Left lung (tissue), 10 donors: Measurements from ENCODE around the gene TDRKH. TPM values are rescaled to one million over a fixed set of nuclear protein-coding genes. Genes with fewer than 3 reads are reported as not detected.

Experiments
- ATAC-seq: fragments of 200-7000 bp; cut with Tn5 transposase; one replicate; pipeline ENCODE4 v1.9.1; 2020; ENCODE audit warnings: moderate library complexity
- DNase-seq, 4 donors: peaks; one replicate each; pipeline ENCODE4 v3.0.0-alpha.2; 2013 to 2020
- H3K27ac ChIP-seq, 2 donors: fragments of 200-600 bp; sonication (generic) in 1 of 2; one replicate each; pipeline versions ENCODE4 v1.5.0 to v1.8.0; 2020 to 2021
- H3K27me3 ChIP-seq, 2 donors: fragments of 200-600 bp; sonication (generic) in 1 of 2; one replicate each; pipeline versions ENCODE4 v1.5.0 to v1.8.0; 2020 to 2021
- H3K36me3 ChIP-seq, 2 donors: fragments of 200-600 bp; sonication (generic) in 1 of 2; one replicate each; pipeline versions ENCODE4 v1.5.0 to v1.8.0; 2020 to 2021
- H3K4me1 ChIP-seq, 2 donors: fragments of 200-600 bp; one replicate each; pipeline ENCODE4 v1.8.0; 2021
- H3K4me3 ChIP-seq, 2 donors: fragments of 200-600 bp; sonication (generic) in 1 of 2; one replicate each; pipeline versions ENCODE4 v1.5.0 to v1.8.0; 2020 to 2021; ENCODE audit warnings: mild to moderate bottlenecking in 1 of 2
- H3K9me3 ChIP-seq, 2 donors: fragments of 200-600 bp; sonication (generic) in 1 of 2; one replicate each; pipeline versions ENCODE4 v1.5.0 to v1.8.0; 2020 to 2021
- intact Hi-C, 2 donors: fragments of 100-400 bp; cut with DNase I; formaldehyde crosslinking; loops; one replicate each; pipeline versions ENCODE4 v1.11.2 to v1.14.2; 2022
- polyA plus RNA-seq, 6 donors: library from polyadenylated mRNA; unstranded; fragments of 120-200 nt; gene quantifications; one replicate each; pipeline ENCODE4 v1.2.1, GENCODE V29; 2013; ENCODE audit not compliant: insufficient read length in 6 of 6
- total RNA-seq, 2 donors: library from RNA; stranded (reverse); fragmentation: NEBNext Ultra II Directional; extraction: Animal tissue kit (Norgen Biotek cat#: 25700); gene quantifications; one replicate each; pipeline ENCODE4 v1.2.1, GENCODE V29; 2021
- TF ChIP-seq, protein P1 (sequence below), 2 donors: fragments of 200-600 bp; sonication (generic) in 1 of 2; IDR thresholded peaks; one replicate each; pipeline versions ENCODE4 v1.5.0 to v1.8.0; 2021; ENCODE audit warnings: antibody characterized with exemption in 2 of 2
- donor health status: DM: no; HTN: yes; CAD: no.
- donor health status: DM: no; HTN: no; CAD: no.

TDRKH gene
- total and polyA plus RNA-seq, 8 donors, result 10.5 to 13.3 (median 11.7) TPM

DNA sequence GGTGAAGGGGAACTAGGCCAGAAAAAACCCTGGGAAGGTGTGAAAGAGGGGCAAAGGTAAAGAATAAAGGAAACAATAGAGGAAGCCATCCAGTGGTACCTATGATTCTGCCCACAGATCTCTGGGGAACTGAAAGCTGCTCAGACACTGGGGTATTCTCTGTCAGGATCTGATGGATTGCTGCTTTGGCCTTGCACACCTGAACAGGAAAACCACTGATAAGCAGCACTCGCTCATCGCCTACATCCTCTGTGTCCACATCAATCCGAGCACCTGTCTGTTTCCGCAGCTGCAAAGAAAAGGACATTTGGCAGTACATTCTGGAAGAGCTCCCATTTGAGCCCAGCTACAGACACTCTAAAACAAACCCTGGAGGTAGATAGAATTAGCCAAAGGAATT, 10.4 kb downstream of the TDRKH start:
- ATAC-seq (no peak), DNase-seq (no peak)
- intact Hi-C loops, result no loop called here
- H3K4me3 ChIP-seq, result no peak overlapping the region
- H3K27ac ChIP-seq, result no peak overlapping the region
- no peaks in the 10 kb centered on the region for H3K9me3 ChIP-seq
- TF ChIP-seq, protein P1, sequence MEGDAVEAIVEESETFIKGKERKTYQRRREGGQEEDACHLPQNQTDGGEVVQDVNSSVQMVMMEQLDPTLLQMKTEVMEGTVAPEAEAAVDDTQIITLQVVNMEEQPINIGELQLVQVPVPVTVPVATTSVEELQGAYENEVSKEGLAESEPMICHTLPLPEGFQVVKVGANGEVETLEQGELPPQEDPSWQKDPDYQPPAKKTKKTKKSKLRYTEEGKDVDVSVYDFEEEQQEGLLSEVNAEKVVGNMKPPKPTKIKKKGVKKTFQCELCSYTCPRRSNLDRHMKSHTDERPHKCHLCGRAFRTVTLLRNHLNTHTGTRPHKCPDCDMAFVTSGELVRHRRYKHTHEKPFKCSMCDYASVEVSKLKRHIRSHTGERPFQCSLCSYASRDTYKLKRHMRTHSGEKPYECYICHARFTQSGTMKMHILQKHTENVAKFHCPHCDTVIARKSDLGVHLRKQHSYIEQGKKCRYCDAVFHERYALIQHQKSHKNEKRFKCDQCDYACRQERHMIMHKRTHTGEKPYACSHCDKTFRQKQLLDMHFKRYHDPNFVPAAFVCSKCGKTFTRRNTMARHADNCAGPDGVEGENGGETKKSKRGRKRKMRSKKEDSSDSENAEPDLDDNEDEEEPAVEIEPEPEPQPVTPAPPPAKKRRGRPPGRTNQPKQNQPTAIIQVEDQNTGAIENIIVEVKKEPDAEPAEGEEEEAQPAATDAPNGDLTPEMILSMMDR (IDR thresholded peaks at IDR 0.05), result no peak
- H3K27me3 ChIP-seq, result no peaks in the 10 kb centered on the region
- no peaks in the 10 kb centered on the region for H3K4me1 ChIP-seq
- H3K36me3 ChIP-seq, result peaks cover 0 to 35% of the 10 kb centered on the region in 2 donors

DNA sequence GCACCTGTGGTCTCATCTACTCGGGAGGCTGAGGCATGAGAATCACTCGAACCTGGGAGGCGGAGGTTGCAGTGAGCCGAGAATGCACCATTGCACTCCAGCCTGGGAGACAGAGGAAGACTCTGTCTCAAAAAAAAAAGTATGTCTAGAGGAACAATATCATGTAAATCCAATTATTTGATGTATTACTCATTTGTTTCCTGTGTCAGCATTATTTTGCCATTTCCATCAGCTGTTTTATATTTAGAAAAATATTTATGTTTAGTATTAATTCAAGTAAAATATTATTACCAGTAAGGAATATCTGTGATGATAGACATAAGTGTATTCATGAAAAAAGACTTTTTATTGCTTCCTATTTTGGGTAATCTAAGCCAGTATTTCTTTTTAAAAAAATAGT, 13.0 kb downstream of the TDRKH start:
- no peak overlapping the region for H3K4me3 ChIP-seq
- no peaks in the 10 kb centered on the region for H3K4me1 ChIP-seq
- H3K27ac ChIP-seq, result no peak overlapping the region
- TF ChIP-seq, protein P1 (IDR thresholded peaks at IDR 0.05), result no peak
- H3K9me3 ChIP-seq, result no peaks in the 10 kb centered on the region
- H3K36me3 ChIP-seq, result peaks cover 0 to 45% of the 10 kb centered on the region in 2 donors
- ATAC-seq (no peak), DNase-seq (no peak)
- no peaks in the 10 kb centered on the region for H3K27me3 ChIP-seq
- intact Hi-C loops, result no loop called here

DNA sequence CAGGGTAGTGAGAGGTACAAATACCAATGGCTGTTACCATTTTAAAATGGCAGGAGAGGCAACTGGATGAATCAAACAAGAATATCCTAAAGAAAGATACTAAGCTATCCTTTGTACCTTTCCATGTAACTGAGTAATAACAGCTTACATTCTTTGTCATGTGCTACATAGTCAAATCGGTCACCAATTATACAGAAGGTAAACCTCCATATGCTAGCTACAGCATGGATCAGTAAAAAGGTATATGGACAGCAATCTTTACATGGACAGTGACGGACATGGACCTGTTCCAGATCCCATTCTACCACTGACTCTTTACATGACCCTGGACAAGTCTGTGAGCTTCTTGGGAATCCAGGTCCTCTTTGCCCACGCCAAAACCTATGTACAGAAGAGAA, 13.6 kb downstream of the TDRKH start:
- intact Hi-C loops, result no loop called here
- no peak for DNase-seq
- Histone ChIP-seq H3K27ac (no peak overlapping the region), H3K27me3 (no peaks in the 10 kb centered on the region), H3K9me3 (no peaks in the 10 kb centered on the region), H3K4me1 (no peaks in the 10 kb centered on the region), H3K36me3 (peaks cover 0 to 39% of the 10 kb centered on the region in 2 donors), H3K4me3 (no peak overlapping the region)
- TF ChIP-seq, protein P1 (IDR thresholded peaks at IDR 0.05), result no peak
- no peak for ATAC-seq

DNA sequence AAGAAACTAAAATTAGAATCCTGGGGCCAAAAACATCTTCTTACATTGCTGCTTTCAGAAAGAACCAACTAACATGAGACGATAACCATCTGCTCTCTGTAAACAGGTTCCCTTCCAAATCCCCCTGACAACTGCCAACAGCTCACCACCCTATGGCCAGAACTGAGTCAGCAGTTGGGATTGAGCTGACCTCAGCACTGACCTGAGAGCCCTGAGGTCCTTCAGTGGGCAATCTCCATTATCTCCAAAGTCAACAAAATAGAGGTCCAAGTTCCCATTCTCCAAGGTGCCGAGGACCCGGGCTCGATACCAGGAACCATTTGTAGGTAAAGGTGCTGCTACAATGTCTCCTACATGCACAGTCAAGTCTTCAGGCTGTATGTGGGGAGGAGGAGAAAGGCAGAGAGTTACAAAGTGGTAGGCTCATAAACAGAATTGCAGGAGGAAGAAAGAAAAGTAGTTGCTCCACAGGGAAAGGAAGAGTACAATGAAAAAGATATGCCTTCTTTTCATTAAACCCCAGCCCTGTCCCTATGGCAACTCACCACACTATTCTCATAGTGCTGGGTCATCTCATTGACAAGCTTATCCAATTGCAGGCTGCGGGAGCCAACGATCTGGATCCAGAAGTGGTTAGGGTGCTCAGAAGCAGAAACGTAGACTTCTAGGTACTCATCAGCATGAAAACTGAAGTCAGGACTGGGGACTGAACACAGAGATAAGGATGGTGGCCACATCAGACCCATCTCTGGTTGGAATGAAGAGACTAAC, 14.2 kb downstream of the TDRKH start:
- H3K9me3 ChIP-seq, result no peaks in the 10 kb centered on the region
- H3K36me3 ChIP-seq, result peaks cover 0 to 39% of the 10 kb centered on the region in 2 donors
- H3K4me1 ChIP-seq, result no peaks in the 10 kb centered on the region
- H3K4me3 ChIP-seq, result no peak overlapping the region
- no peaks in the 10 kb centered on the region for H3K27me3 ChIP-seq
- TF ChIP-seq, protein P1 (IDR thresholded peaks at IDR 0.05), result no peak
- no peak for DNase-seq
- no peak overlapping the region for H3K27ac ChIP-seq
- ATAC-seq, result no peak
- intact Hi-C loops, result no loop called here

DNA sequence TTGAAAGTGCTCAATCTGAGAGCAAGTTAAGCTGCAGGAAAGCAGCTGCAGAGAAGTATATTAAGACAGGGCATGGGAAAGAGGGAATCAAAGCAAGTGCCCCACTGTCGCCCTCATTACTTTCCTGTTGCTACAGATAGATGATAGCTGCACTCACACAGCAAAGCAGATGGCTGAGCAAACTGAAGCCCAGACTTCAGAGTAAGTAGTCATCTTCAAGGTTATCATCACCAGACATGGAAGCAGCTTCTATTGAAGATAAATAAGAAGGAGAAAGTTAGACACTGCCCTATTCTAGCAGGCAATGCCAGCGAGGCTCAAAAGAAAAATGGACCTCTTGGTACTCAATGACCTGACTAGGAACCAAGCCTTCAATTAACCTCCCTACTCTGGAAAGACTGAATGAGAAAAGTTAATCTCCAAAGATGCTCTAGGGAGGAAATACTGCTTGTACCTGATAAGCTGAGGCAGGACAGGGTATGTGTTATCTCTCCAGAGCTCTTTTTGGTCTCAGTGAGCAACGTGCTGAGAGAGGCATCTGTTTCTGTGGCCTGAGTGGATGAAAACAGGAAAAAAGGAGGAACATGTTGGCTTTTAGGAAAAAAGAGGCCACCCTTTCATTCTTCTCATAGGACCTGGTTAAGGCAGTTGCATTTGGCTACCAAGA, 15.9 kb downstream of the TDRKH start:
- H3K4me1 ChIP-seq, result no peaks in the 10 kb centered on the region
- no peaks in the 10 kb centered on the region for H3K9me3 ChIP-seq
- DNase-seq (no peak), ATAC-seq (no peak)
- intact Hi-C loops, result no loop called here
- peaks cover 0 to 35% of the 10 kb centered on the region in 2 donors for H3K36me3 ChIP-seq
- H3K27me3 ChIP-seq, result no peaks in the 10 kb centered on the region
- no peak overlapping the region for H3K27ac ChIP-seq
- TF ChIP-seq, protein P1 (IDR thresholded peaks at IDR 0.05), result no peak
- H3K4me3 ChIP-seq, result no peak overlapping the region
